H9 (cell line): Measurements from ENCODE around the gene SDHA. TPM values are rescaled to one million over a fixed set of nuclear protein-coding genes. Genes with fewer than 3 reads are reported as not detected.
"Not testable (repeated sequence)": the region's sequence is repeated elsewhere in the genome, so short reads cannot be mapped to it uniquely, and the experiment has no call there.

Experiments used
- DNase-seq: peaks from one replicate; pipeline ENCODE4 v3.0.0-alpha.2; 2017
- H2AFZ ChIP-seq: one replicate; pipeline ENCODE4 v1.6.1; 2013; ENCODE audit warnings: mild to moderate bottlenecking, low read length, control low read depth, moderate library complexity
- H2AK5ac ChIP-seq: 2 replicates; pipeline ENCODE4 v1.6.1; 2013; ENCODE audit warnings: low read length, control low read depth, mixed read lengths; ENCODE audit not compliant: insufficient read length
- H2BK120ac ChIP-seq: one replicate; pipeline ENCODE4 v1.6.1; 2013; ENCODE audit warnings: low read depth, mild to moderate bottlenecking, low read length, control low read depth, inconsistent platforms; ENCODE audit not compliant: poor library complexity, severe bottlenecking
- H2BK12ac ChIP-seq: 2 replicates; pipeline ENCODE4 v1.6.1; 2013; ENCODE audit warnings: low read length, control low read depth, mixed read lengths, low read depth; ENCODE audit not compliant: insufficient read length
- H2BK15ac ChIP-seq: 2 replicates; pipeline ENCODE4 v1.6.1; 2013; ENCODE audit warnings: low read depth, low read length, control low read depth
- H2BK20ac ChIP-seq: one replicate; pipeline ENCODE4 v1.6.1; 2013; ENCODE audit warnings: low read depth, mild to moderate bottlenecking, low read length, control low read depth, inconsistent platforms; ENCODE audit not compliant: poor library complexity, severe bottlenecking
- H2BK5ac ChIP-seq: 2 replicates; pipeline ENCODE4 v1.6.1; 2013; ENCODE audit warnings: low read length, control low read depth, mixed read lengths; ENCODE audit not compliant: insufficient read length
- H3K14ac ChIP-seq: 2 replicates; pipeline ENCODE4 v1.6.1; 2013; ENCODE audit warnings: low read length, control low read depth; ENCODE audit not compliant: insufficient read depth
- H3K18ac ChIP-seq: 2 replicates; pipeline ENCODE4 v1.6.1; 2013; ENCODE audit warnings: low read depth, mild to moderate bottlenecking, mixed read lengths, low read length, control low read depth; ENCODE audit not compliant: insufficient read length
- H3K23ac ChIP-seq: 2 replicates; pipeline ENCODE4 v1.6.1; 2013; ENCODE audit warnings: low read length, control low read depth, mixed read lengths, low read depth; ENCODE audit not compliant: insufficient read length
- H3K23me2 ChIP-seq: 2 replicates; pipeline ENCODE4 v1.6.1; 2013; ENCODE audit warnings: low read depth, mild to moderate bottlenecking, mixed read lengths, low read length, control low read depth; ENCODE audit not compliant: insufficient read length, poor library complexity, severe bottlenecking
- H3K27ac ChIP-seq: 2 replicates; pipeline ENCODE4 v1.5.1; 2013; ENCODE audit warnings: low read length, control low read depth, mixed read lengths, low read depth; ENCODE audit not compliant: insufficient read length
- H3K27me3 ChIP-seq: 2 replicates; pipeline ENCODE4 v1.6.1; 2013; ENCODE audit warnings: low read length, control low read depth, inconsistent platforms; ENCODE audit not compliant: insufficient read depth
- H3K4ac ChIP-seq: 2 replicates; pipeline ENCODE4 v1.6.1; 2013; ENCODE audit warnings: low read depth, mild to moderate bottlenecking, control low read depth, inconsistent platforms, low read length, moderate library complexity
- H3K4me1 ChIP-seq: 2 replicates; pipeline ENCODE4 v1.6.1; 2013; ENCODE audit warnings: low read length, control low read depth, inconsistent platforms; ENCODE audit not compliant: insufficient read depth
- H3K4me2 ChIP-seq: 2 replicates; pipeline ENCODE4 v1.6.1; 2013; ENCODE audit warnings: low read length, control low read depth, mixed read lengths; ENCODE audit not compliant: insufficient read length, insufficient read depth
- H3K56ac ChIP-seq: 2 replicates; pipeline ENCODE4 v1.6.1; 2013; ENCODE audit warnings: low read depth, mild to moderate bottlenecking, mixed read lengths, low read length, control low read depth; ENCODE audit not compliant: insufficient read length
- H3K79me1 ChIP-seq: 2 replicates; pipeline ENCODE4 v1.6.1; 2013; ENCODE audit warnings: low read depth, mild to moderate bottlenecking, moderate library complexity, low read length, control low read depth, inconsistent platforms; ENCODE audit not compliant: insufficient read depth, poor library complexity, severe bottlenecking
- H3K79me2 ChIP-seq: 2 replicates; pipeline ENCODE4 v1.6.1; 2013; ENCODE audit warnings: low read length, control low read depth, inconsistent platforms; ENCODE audit not compliant: insufficient read depth
- H3K9ac ChIP-seq: 2 replicates; pipeline ENCODE4 v1.6.1; 2013; ENCODE audit warnings: low read length, control low read depth, mixed read lengths; ENCODE audit not compliant: insufficient read length; ENCODE audit errors: extremely low read depth
- H3K9me3 ChIP-seq: one replicate; pipeline ENCODE4 v1.6.1; 2013; ENCODE audit warnings: low read depth, low read length, inconsistent platforms; ENCODE audit not compliant: control insufficient read depth
- H3T11ph ChIP-seq: one replicate; pipeline ENCODE4 v1.6.1; 2013; ENCODE audit warnings: mild to moderate bottlenecking, low read length, control low read depth, inconsistent platforms
- H4K20me1 ChIP-seq: one replicate; pipeline ENCODE4 v1.6.1; 2013; ENCODE audit not compliant: control insufficient read depth, insufficient read length, insufficient read depth
- H4K5ac ChIP-seq: 2 replicates; pipeline ENCODE4 v1.6.1; 2013; ENCODE audit warnings: low read depth, mild to moderate bottlenecking, mixed read lengths, low read length, control low read depth; ENCODE audit not compliant: insufficient read length
- H4K8ac ChIP-seq: replicated peaks from 2 replicates; pipeline ENCODE4 v1.6.1; 2013; ENCODE audit warnings: low read length, control low read depth, mixed read lengths, low read depth; ENCODE audit not compliant: insufficient read length
- H4K91ac ChIP-seq: 2 replicates; pipeline ENCODE4 v1.6.1; 2013; ENCODE audit warnings: low read depth, mild to moderate bottlenecking, moderate library complexity, mixed read lengths, low read length, control low read depth; ENCODE audit not compliant: insufficient read length
- H3K27ac Mint-ChIP-seq, 3 experiments: 2 replicates in 2 of 3; 3 replicates in 1 of 3; pipeline ENCODE4 v1.8.0; 2020 to 2021; ENCODE audit warnings: mixed read lengths in 3 of 3, mild to moderate bottlenecking in 1 of 3, moderate library complexity in 1 of 3
- H3K27me3 Mint-ChIP-seq: 2 replicates; pipeline ENCODE4 v1.8.0; 2021; ENCODE audit warnings: low read depth, mild to moderate bottlenecking, moderate library complexity, mixed read lengths
- H3K36me3 Mint-ChIP-seq, 3 experiments: 2 replicates in 2 of 3; 3 replicates in 1 of 3; pipeline ENCODE4 v1.8.0; 2020 to 2021; ENCODE audit warnings: low read depth in 3 of 3, mixed read lengths in 3 of 3; ENCODE audit not compliant: insufficient read depth in 1 of 3
- H3K4me1 Mint-ChIP-seq, 2 experiments: 2 replicates each; pipeline ENCODE4 v1.8.0; 2020; ENCODE audit warnings: mixed read lengths in 2 of 2
- H3K4me3 Mint-ChIP-seq, 2 experiments: 2 replicates in 1 of 2; 3 replicates in 1 of 2; pipeline ENCODE4 v1.8.0; 2020 to 2021; ENCODE audit warnings: mild to moderate bottlenecking in 2 of 2, mixed read lengths in 2 of 2, moderate library complexity in 1 of 2
- H3K9me3 Mint-ChIP-seq, 2 experiments: 2 replicates in 1 of 2; 3 replicates in 1 of 2; pipeline ENCODE4 v1.8.0; 2020; ENCODE audit warnings: mild to moderate bottlenecking in 2 of 2, mixed read lengths in 2 of 2, moderate library complexity in 1 of 2
- WGBS: extraction: QIAGEN DNeasy Blood & Tissue Kit; methylation state at CpG from one replicate; pipeline ENCODE4 v1.1.7; 2013; ENCODE audit warnings: missing lambda C conversion rate, low lambda C conversion rate, mixed read lengths; ENCODE audit not compliant: insufficient read length; ENCODE audit errors: extremely low coverage; 5-methylcytosine and 5-hydroxymethylcytosine counted together
- total RNA-seq: library from RNA; stranded (reverse); gene quantifications from 2 replicates; pipeline ENCODE4 v1.2.1, GENCODE V29; 2021

Gene SDHA
- total RNA-seq, 1 experiment from 2014 or later: 84.8 TPM

- H3K27ac ChIP-seq, H3K4ac ChIP-seq, H3K9me3 ChIP-seq, DNase-seq, H2BK5ac ChIP-seq, H3K56ac ChIP-seq, H3K4me3 Mint-ChIP-seq, H3K23me2 ChIP-seq, H3K23ac ChIP-seq, H3K27me3 Mint-ChIP-seq, H4K5ac ChIP-seq, H4K20me1 ChIP-seq, H3K4me1 ChIP-seq, H3K4me2 ChIP-seq, H2BK12ac ChIP-seq, H2BK120ac ChIP-seq, H3K9me3 Mint-ChIP-seq, H3K79me1 ChIP-seq, H4K91ac ChIP-seq, H3K18ac ChIP-seq, H4K8ac ChIP-seq, H2AFZ ChIP-seq, H2AK5ac ChIP-seq, H3K27me3 ChIP-seq, H3K14ac ChIP-seq, H2BK20ac ChIP-seq, H3T11ph ChIP-seq, H3K79me2 ChIP-seq, H2BK15ac ChIP-seq, H3K9ac ChIP-seq: not testable (repeated sequence)
- WGBS: no CpG with 5 or more reads among the region's 21 CpGs
- Mint-ChIP-seq H3K36me3 (peaks cover 5 to 10% (median 6%) of the 10 kb centered on the region in 3 experiments; a peak in 5 of 7 replicates), H3K27ac (peak overlapping the region in 1 of 3 experiments; percentile 78; a peak in 2 of 7 replicates), H3K4me1 (peaks cover 55 to 60% of the 10 kb centered on the region in 2 experiments)
Measured at GRCh38 chr5:300691-301435, 82.7 kb downstream of the SDHA start.

DNA sequence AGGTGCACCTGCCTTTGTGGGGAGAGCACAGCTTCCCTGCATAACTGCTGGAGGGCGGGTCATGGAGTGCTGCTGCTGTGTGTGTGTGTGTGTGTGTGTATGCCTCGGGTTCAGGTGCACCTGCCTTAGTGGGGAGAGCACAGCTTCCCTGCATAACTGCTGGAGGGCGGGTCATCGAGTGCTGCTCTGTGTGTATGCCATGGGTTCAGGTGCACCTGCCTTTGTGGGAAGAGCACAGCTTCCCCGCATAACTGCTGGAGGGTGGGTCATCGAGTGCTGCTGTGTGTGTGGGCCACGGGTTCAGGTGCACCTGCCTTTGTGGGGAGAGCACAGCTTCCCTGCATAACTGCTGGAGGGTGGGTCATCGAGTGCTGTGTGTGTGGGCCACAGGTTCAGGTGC is 84.3 kb downstream of the SDHA start:
- not testable (repeated sequence) for H3K56ac ChIP-seq, H3K4me2 ChIP-seq, H2BK12ac ChIP-seq, H2AK5ac ChIP-seq, H3K79me1 ChIP-seq, H3K27me3 ChIP-seq, H3K14ac ChIP-seq, H3K9me3 ChIP-seq, H2BK15ac ChIP-seq, H2BK120ac ChIP-seq, H3K23ac ChIP-seq, H3T11ph ChIP-seq, H3K23me2 ChIP-seq, H3K27me3 Mint-ChIP-seq, H2BK20ac ChIP-seq, H3K9me3 Mint-ChIP-seq, H4K5ac ChIP-seq, H3K79me2 ChIP-seq, H2BK5ac ChIP-seq, H3K4ac ChIP-seq, H4K8ac ChIP-seq, H3K27ac ChIP-seq, H4K91ac ChIP-seq, H2AFZ ChIP-seq, H4K20me1 ChIP-seq, H3K18ac ChIP-seq, H3K9ac ChIP-seq, DNase-seq, H3K4me1 ChIP-seq
- H3K4me1 Mint-ChIP-seq: peaks cover 42 to 51% of the 10 kb centered on the region in 2 experiments
- H3K4me3 Mint-ChIP-seq: peak overlapping the region in 1 of 2 experiments; percentile 38; a peak in 1 of 5 replicates
- H3K27ac Mint-ChIP-seq: peak overlapping the region; percentile 55 to 79 (median 73); a peak in 4 of 7 replicates
- no CpG with 5 or more reads among the region's 8 CpGs for WGBS
- peaks cover 0 to 14% (median 13%) of the 10 kb centered on the region in 3 experiments; a peak in 5 of 7 replicates for H3K36me3 Mint-ChIP-seq
